ENCODE data around the gene ITGB8. TPM values are rescaled to one million over a fixed set of nuclear protein-coding genes. Genes with fewer than 3 reads are reported as not detected.

ITGB8 gene
- total RNA-seq, 1 experiment from 2014 or later = 1.9 TPM

GRCh38 chr7:20298486-20298901 lies 32.2 kb upstream of the ITGB8 start:
- H3K4me3 Mint-ChIP-seq = no peak overlapping the region
- no peaks in the 10 kb centered on the region for H3K27me3 Mint-ChIP-seq (ENCODE audit: low read depth)
- DNase-seq (ENCODE audit: low spot score) (no peak), ATAC-seq (no peak)
- no peaks in the 10 kb centered on the region for H3K36me3 Mint-ChIP-seq
- TF ChIP-seq ZSCAN18 (CRISPR knock-in tag; IDR thresholded peaks at IDR 0.05) (no peak), GRHL2 (CRISPR knock-in tag; IDR thresholded peaks at IDR 0.05; ENCODE audit: insufficient replicate concordance, severe bottlenecking) (no peak), CREB1 (CRISPR knock-in tag; IDR thresholded peaks at IDR 0.05) (no peak), ZMAT4 (CRISPR knock-in tag; IDR thresholded peaks at IDR 0.05) (no peak), CDX4 (CRISPR knock-in tag; IDR thresholded peaks at IDR 0.05; ENCODE audit: borderline replicate concordance) (no peak)
- peaks cover 6% of the 10 kb centered on the region; the same call in 1 of the 2 replicates for H3K4me1 Mint-ChIP-seq
- H3K27ac Mint-ChIP-seq = no peak overlapping the region
- ChIA-PET POLR2A (no interaction called here), CTCF (no interaction called here)
- H3K9me3 Mint-ChIP-seq = peaks cover 7% of the 10 kb centered on the region

- ATAC-seq = no peak
- Mint-ChIP-seq H3K4me1 (peaks cover 2% of the 10 kb centered on the region), H3K27me3 (ENCODE audit: low read depth) (no peaks in the 10 kb centered on the region), H3K4me3 (no peak overlapping the region), H3K9me3 (peaks cover 7% of the 10 kb centered on the region), H3K27ac (no peak overlapping the region), H3K36me3 (no peaks in the 10 kb centered on the region)
- no peak for DNase-seq (ENCODE audit: low spot score)
- no peak for TF ChIP-seq TEAD1 (CRISPR knock-in tag; IDR thresholded peaks at IDR 0.05)
- TF ChIP-seq ZNF416 (CRISPR knock-in tag; IDR thresholded peaks at IDR 0.05) = no peak
- no peak for TF ChIP-seq ELF4 (CRISPR knock-in tag; IDR thresholded peaks at IDR 0.05; ENCODE audit: low read depth)
- CTCF ChIA-PET = interaction anchor here (1.8 kb wide), 1 partner anchor 12 kb away, joined by 5 read pairs; no protein-coding TSS in a partner anchor
- POLR2A ChIA-PET = no interaction called here
Observed at GRCh38 chr7:20299145-20299544, 31.6 kb upstream of the ITGB8 start.

- DNase-seq (ENCODE audit: low spot score) (no peak), ATAC-seq (no peak)
- no peak overlapping the region for H3K27ac Mint-ChIP-seq
- CTCF ChIA-PET = interaction anchor here (1.8 kb wide), 1 partner anchor 12 kb away, joined by 5 read pairs; no protein-coding TSS in a partner anchor
- H3K27me3 Mint-ChIP-seq (ENCODE audit: low read depth) = no peaks in the 10 kb centered on the region
- peaks cover 6% of the 10 kb centered on the region for H3K9me3 Mint-ChIP-seq
- H3K4me3 Mint-ChIP-seq = no peak overlapping the region
- TF ChIP-seq ZNF416 (CRISPR knock-in tag; IDR thresholded peaks at IDR 0.05) (no peak), ZNF532 (CRISPR knock-in tag; IDR thresholded peaks at IDR 0.05; ENCODE audit: borderline replicate concordance) (no peak), MYBL2 (CRISPR knock-in tag; IDR thresholded peaks at IDR 0.05) (no peak), ARID4B (CRISPR knock-in tag; IDR thresholded peaks at IDR 0.05; ENCODE audit: borderline replicate concordance) (no peak), RELA (CRISPR knock-in tag; IDR thresholded peaks at IDR 0.05; ENCODE audit: borderline replicate concordance) (no peak), HMGA2 (CRISPR knock-in tag; IDR thresholded peaks at IDR 0.05) (no peak)
- no peaks in the 10 kb centered on the region for H3K36me3 Mint-ChIP-seq
- H3K4me1 Mint-ChIP-seq = peaks cover 8% of the 10 kb centered on the region
- POLR2A ChIA-PET = no interaction called here
Observed at GRCh38 chr7:20299647-20300312, 30.9 kb upstream of the ITGB8 start.
